HepG2 (cell line): ENCODE data around the gene TMEM95. TPM values are rescaled to one million over a fixed set of nuclear protein-coding genes. Genes with fewer than 3 reads are reported as not detected.

Experiments used
- ASH2L ChIP-seq: fragments of 300-600, 200-600 bp; sonication (generic); IDR thresholded peaks from 2 replicates; pipeline ENCODE4 v1.7.0; 2017; ENCODE audit warnings: low read depth, mild to moderate bottlenecking, moderate library complexity, mixed read lengths, low read length; ENCODE audit not compliant: insufficient read length
- CCAR2 ChIP-seq: fragments of 200-400 bp; formaldehyde crosslinking; optimal IDR thresholded peaks from 2 replicates; pipeline ENCODE3; 2018; ENCODE audit warnings: low read depth, mild to moderate bottlenecking, low read length, moderate library complexity
- CTCF ChIP-seq: sonication (generic); formaldehyde crosslinking; IDR thresholded peaks from 2 replicates; pipeline ENCODE4 v1.5.0; 2020; ENCODE audit warnings: mild to moderate bottlenecking, missing genetic modification reagents, moderate library complexity
- EEA1 ChIP-seq: sonication (generic); formaldehyde crosslinking; IDR thresholded peaks from 2 replicates; pipeline ENCODE4 v1.5.1; 2020; ENCODE audit warnings: mild to moderate bottlenecking, missing genetic modification reagents, borderline replicate concordance
- ERF ChIP-seq: IDR thresholded peaks from 2 replicates; pipeline ENCODE4 v1.6.1; 2018; ENCODE audit warnings: missing biosample characterization, missing genetic modification reagents
- FOXO4 ChIP-seq: sonication (generic); formaldehyde crosslinking; conservative IDR thresholded peaks from 2 replicates; pipeline ENCODE4 v1.8.1; 2023; ENCODE audit warnings: missing genetic modification reagents
- GTF3A ChIP-seq: sonication (generic); formaldehyde crosslinking; conservative IDR thresholded peaks from 2 replicates; pipeline ENCODE4 v1.4.0; 2020; ENCODE audit warnings: mild to moderate bottlenecking, missing genetic modification reagents
- KAT2B ChIP-seq: fragments of 150-350 bp; IDR thresholded peaks from 2 replicates; pipeline ENCODE4 v1.6.1; 2014; ENCODE audit warnings: low read depth, low read length, borderline replicate concordance
- KDM5B ChIP-seq: sonication (generic); formaldehyde crosslinking; IDR thresholded peaks from 2 replicates; pipeline ENCODE4 v1.4.0; 2020; ENCODE audit warnings: missing genetic modification reagents, mild to moderate bottlenecking, borderline replicate concordance
- NFE2L1 ChIP-seq: sonication (generic); formaldehyde crosslinking; IDR thresholded peaks from 2 replicates; pipeline ENCODE4 v1.4.0; 2020; ENCODE audit warnings: missing genetic modification reagents, mild to moderate bottlenecking, borderline replicate concordance
- RARG ChIP-seq: sonication (generic); formaldehyde crosslinking; IDR thresholded peaks from 2 replicates; pipeline ENCODE4 v1.4.0; 2020; ENCODE audit warnings: low read depth, mild to moderate bottlenecking, missing genetic modification reagents
- SMARCE1 ChIP-seq: fragments of 450-650 bp; IDR thresholded peaks from 2 replicates; pipeline ENCODE4 v1.6.1; 2017; ENCODE audit warnings: borderline replicate concordance
- SRF ChIP-seq: IDR thresholded peaks from 2 replicates; pipeline ENCODE4 v1.6.1; 2011; ENCODE audit warnings: mild to moderate bottlenecking, low read depth, low read length, moderate library complexity
- XRCC5 ChIP-seq: fragments of 200-400 bp; formaldehyde crosslinking; optimal IDR thresholded peaks from 2 replicates; pipeline ENCODE3; 2017; ENCODE audit warnings: mild to moderate bottlenecking, low read length
- ZFP82 ChIP-seq: sonication (generic); formaldehyde crosslinking; IDR thresholded peaks from 2 replicates; pipeline ENCODE4 v1.5.1; 2020; ENCODE audit warnings: mild to moderate bottlenecking, missing genetic modification reagents, borderline replicate concordance
- ZNF18 ChIP-seq: sonication (generic); formaldehyde crosslinking; IDR thresholded peaks from 2 replicates; pipeline ENCODE4 v1.8.0; 2022; ENCODE audit warnings: mild to moderate bottlenecking, missing genetic modification reagents; ENCODE audit not compliant: insufficient replicate concordance
- ZNF362 ChIP-seq: sonication (generic); formaldehyde crosslinking; IDR thresholded peaks from 2 replicates; pipeline ENCODE4 v1.4.0; 2020; ENCODE audit warnings: missing genetic modification reagents, mild to moderate bottlenecking, borderline replicate concordance
- ZNF460 ChIP-seq: sonication (generic); formaldehyde crosslinking; IDR thresholded peaks from 2 replicates; pipeline ENCODE4 v1.5.1; 2020; ENCODE audit warnings: missing genetic modification reagents, mild to moderate bottlenecking, borderline replicate concordance
- ZNF737 ChIP-seq: sonication (generic); formaldehyde crosslinking; IDR thresholded peaks from 2 replicates; pipeline ENCODE4 v1.5.0; 2020; ENCODE audit warnings: missing genetic modification reagents, mild to moderate bottlenecking, borderline replicate concordance
- ZSCAN30 ChIP-seq: sonication (generic); formaldehyde crosslinking; IDR thresholded peaks from 2 replicates; pipeline ENCODE4 v1.5.0; 2020; ENCODE audit warnings: mild to moderate bottlenecking, missing genetic modification reagents
- polyA plus RNA-seq, 8 experiments: library from polyadenylated mRNA; depleted of rRNA in 3 of 8; stranded (reverse) in 7 of 8; unstranded in 1 of 8; fragments of >200 nt; fragmentation: Illumina TruSeq in 4 of 8; extraction: Trizol in 4 of 8; gene quantifications; 2 replicates each; pipeline versions ENCODE4 v1.2.1 to v1.2.3, GENCODE V29; 2011 to 2016; ENCODE audit warnings: low read depth in 4 of 8, missing spikeins in 1 of 8, mixed read lengths in 1 of 8; ENCODE audit not compliant: insufficient read depth in 1 of 8
- total RNA-seq, 5 experiments: library from RNA; depleted of rRNA; stranded (reverse); fragments of >200 nt; fragmentation: Illumina TruSeq; extraction: Trizol; gene quantifications; 2 replicates each; pipeline ENCODE4 v1.2.3, GENCODE V29; 2016; ENCODE audit warnings: low read depth in 1 of 5
- TF ChIP-seq, protein P1 (sequence below): sonication (generic); formaldehyde crosslinking; IDR thresholded peaks from 2 replicates; pipeline ENCODE4 v1.5.0; 2020; ENCODE audit warnings: missing genetic modification reagents

The TMEM95 gene
- total and polyA plus RNA-seq, 2 of the 13 experiments (the other 11 are each of a cell fraction or from before 2014, with no cell fraction given), result not detected

DNA sequence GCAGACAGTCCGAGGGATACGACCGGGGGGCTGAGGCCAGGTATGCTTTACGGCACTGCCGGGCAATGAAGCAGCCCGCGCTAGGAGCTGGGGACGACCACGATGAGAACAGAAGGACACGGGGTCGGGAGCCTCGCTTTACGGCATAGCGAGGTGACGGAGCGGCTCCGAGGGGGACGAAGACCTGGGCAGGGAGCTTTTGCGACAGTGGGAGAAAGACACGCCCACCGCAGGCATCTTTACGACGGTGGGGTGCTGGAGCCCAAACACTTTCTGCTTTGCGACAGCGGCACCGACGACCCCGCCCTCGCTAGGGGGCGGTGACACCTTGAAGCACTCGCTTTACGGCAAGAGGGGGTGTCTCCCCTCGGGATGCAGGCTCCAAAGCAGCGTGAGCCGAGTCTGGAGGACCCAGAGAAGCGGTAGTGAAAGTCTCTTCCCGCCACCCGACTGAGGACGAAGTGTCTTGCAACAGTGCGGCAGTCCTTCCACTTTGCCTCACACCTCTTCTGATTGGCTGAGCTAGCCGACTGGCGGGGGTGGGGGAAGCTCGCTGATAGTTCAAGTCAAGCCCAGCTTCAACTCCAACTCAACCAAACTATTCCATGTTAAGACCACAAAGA lies 25.5 kb upstream of the TMEM95 start (continued):
- TF ChIP-seq CCAR2 (no peak), ASH2L (peak; percentile 78), ZSCAN30 (CRISPR knock-in tag) (no peak), SMARCE1 (no peak), EEA1 (no peak), GTF3A (CRISPR knock-in tag) (no peak), ZNF460 (CRISPR knock-in tag) (no peak), ZNF362 (CRISPR knock-in tag) (peak; percentile 25; the same call in 1 of the 2 replicates), NFE2L1 (CRISPR knock-in tag) (no peak), RARG (CRISPR knock-in tag) (no peak), XRCC5 (peak; percentile 66), CTCF (CRISPR knock-in tag) (0 out of 2 replicates have a peak, but pooled peaks have one; percentile 35), SRF (no peak), ZNF18 (peak; percentile 88), FOXO4 (CRISPR knock-in tag) (no peak), KDM5B (CRISPR knock-in tag) (peak; percentile 15; the same call in 1 of the 2 replicates), ERF (CRISPR knock-in tag) (peak; percentile 79; the same call in 1 of the 2 replicates), KAT2B (no peak), ZFP82 (CRISPR knock-in tag) (0 out of 2 replicates have a peak, but pooled peaks have one; percentile 22), ZNF737 (CRISPR knock-in tag) (no peak)
- TF ChIP-seq, protein P1, sequence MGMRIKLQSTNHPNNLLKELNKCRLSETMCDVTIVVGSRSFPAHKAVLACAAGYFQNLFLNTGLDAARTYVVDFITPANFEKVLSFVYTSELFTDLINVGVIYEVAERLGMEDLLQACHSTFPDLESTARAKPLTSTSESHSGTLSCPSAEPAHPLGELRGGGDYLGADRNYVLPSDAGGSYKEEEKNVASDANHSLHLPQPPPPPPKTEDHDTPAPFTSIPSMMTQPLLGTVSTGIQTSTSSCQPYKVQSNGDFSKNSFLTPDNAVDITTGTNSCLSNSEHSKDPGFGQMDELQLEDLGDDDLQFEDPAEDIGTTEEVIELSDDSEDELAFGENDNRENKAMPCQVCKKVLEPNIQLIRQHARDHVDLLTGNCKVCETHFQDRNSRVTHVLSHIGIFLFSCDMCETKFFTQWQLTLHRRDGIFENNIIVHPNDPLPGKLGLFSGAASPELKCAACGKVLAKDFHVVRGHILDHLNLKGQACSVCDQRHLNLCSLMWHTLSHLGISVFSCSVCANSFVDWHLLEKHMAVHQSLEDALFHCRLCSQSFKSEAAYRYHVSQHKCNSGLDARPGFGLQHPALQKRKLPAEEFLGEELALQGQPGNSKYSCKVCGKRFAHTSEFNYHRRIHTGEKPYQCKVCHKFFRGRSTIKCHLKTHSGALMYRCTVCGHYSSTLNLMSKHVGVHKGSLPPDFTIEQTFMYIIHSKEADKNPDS, result no peak
